GM12872 (cell line): ENCODE measurements around the gene SATB1.

Source experiments
- CTCF ChIP-seq: IDR thresholded peaks from 3 replicates; pipeline ENCODE4 v1.5.1; 2011; ENCODE audit warnings: low read depth, mild to moderate bottlenecking, low read length, moderate library complexity; ENCODE audit not compliant: insufficient read depth

The SATB1 gene

DNA sequence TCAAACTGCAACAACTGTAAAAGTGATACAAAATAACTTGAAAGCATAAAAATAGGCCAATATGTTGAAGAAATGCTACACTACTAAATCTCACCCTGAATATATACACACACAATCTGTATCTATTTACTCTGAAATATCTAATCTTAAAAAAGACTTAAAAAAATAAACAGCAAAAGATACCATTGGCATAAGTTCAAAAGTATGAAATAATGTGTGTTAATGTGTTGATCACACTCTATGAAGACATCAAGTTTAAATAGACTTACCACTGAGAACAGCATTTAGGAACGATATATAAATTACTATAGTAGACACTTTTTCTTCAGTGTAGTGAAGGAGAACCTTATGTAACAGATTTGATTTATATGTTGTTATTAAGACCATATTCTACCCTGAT lies 14.1 kb upstream of the SATB1 start:
- no peak for TF ChIP-seq CTCF

GRCh38 chr3:18438586-18438985 lies 13.4 kb upstream of the SATB1 start:
- TF ChIP-seq CTCF: no peak

GRCh38 chr3:18436213-18436612 lies 11.1 kb upstream of the SATB1 start:
- no peak for TF ChIP-seq CTCF

DNA sequence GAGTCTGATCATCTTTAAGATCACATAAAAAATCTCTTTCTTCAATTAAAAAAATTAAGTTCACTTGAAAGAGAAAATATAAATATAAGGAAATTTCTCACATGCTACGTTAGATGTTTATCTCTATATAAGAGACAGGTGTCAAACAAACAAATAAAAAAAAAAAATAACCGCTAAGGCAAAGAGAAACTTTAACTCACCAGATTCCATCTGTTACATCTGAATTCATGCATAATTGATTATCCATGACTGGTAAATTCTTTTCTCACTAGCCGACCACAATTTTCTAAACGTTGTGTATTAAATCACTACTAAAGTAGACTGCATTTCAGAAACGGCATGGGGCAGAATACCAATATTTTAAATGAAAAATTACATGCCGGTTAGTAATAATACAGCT lies 9.6 kb upstream of the SATB1 start:
- TF ChIP-seq CTCF: no peak

GRCh38 chr3:18432752-18433151 lies 7.6 kb upstream of the SATB1 start:
- no peak for TF ChIP-seq CTCF

DNA sequence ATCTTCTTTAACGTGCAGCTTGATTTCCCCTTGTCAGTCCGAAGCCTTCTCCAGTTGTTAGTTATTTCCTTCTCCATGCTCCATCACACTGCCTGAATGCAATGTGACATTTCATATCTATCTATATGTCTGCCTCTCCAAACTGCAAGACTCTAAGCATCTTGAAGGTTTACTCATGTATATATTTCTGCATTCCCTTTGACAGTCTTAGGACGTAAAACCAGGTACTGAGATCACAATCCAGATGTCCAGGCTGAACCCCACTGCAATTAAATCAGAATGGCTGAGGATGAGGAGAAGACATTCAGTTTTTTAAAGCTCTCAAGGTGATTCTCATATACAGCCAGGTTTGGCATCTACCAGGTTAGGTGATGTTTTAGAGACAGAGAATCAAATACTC lies 6.1 kb upstream of the SATB1 start:
- TF ChIP-seq CTCF: no peak

DNA sequence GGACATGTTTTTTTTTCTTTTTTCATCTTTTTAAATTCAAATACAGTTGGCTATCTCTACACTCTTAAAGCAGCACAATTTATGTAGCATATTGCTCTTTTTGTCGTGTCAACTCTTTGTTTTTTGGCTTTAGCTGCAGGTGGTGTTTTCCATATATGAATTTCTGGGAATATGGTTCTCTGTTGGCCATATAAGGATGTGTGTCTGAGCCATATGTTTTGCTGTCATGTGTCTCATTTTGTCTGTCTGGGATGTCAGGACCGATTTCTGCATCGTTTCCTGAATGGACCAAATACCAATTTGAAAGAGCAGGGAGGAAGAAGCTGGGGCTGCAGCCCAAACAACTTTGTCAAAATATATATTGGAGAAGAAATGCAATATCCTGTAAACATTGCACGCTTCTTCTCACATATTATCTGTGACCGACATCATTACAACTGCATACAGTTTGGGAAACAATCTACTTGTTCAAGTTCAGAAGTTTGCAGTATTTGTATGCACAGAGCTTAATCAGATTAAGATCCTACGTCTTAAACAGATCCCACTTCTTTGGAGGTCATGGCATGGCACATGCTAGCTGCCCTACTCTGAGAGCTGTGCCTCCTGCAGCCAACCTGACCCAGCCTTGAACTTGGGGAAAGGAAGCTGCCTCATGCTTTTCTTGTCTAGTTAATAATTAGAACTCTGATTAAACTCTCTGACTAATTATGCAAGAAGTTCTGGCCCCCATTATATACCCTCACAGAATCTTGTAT lies 4.0 kb upstream of the SATB1 start:
- TF ChIP-seq CTCF: no peak
